DOHH2 (cell line): ENCODE measurements around the gene SEPTIN5.

ENCODE experiments used
- CTCF ChIP-seq: fragments of 200-600 bp; sonication (generic); IDR thresholded peaks from one replicate; pipeline ENCODE4 v1.5.1; 2014; ENCODE audit warnings: antibody characterized with exemption, mild to moderate bottlenecking, low read depth, low read length; ENCODE audit not compliant: poor library complexity, severe bottlenecking
- EZH2phosphoT487 ChIP-seq: fragments of 200-600 bp; sonication (generic); IDR thresholded peaks from 2 replicates; pipeline ENCODE4 v1.6.1; 2017; ENCODE audit warnings: borderline replicate concordance, mild to moderate bottlenecking, antibody characterized with exemption, low read length, moderate library complexity, mixed read lengths

- TF ChIP-seq CTCF (no peak), EZH2phosphoT487 (no peak)
Measured at GRCh38 chr22:19693581-19693980, 20.7 kb upstream of the SEPTIN5 start.
